Skin epidermis (tissue), 12 donors: ENCODE data around the gene LAMB1.
A peak's percentile ranks its signal among the peaks of the same experiment; 100 is the strongest.
"Not testable (repeated sequence)": the region's sequence is repeated elsewhere in the genome, so short reads cannot be mapped to it uniquely, and the experiment has no call there.

ENCODE experiments used
- H3K27ac ChIP-seq, 21 experiments: fragments of 200-600 bp; sonication (generic) in 11 of 21; one replicate each; pipeline ENCODE4 v1.5.0; 2020; ENCODE audit warnings: mild to moderate bottlenecking in 3 of 21, inconsistent platforms in 2 of 21, moderate library complexity in 2 of 21
- H3K4me3 ChIP-seq, 7 experiments: fragments of 200-600 bp; sonication (generic) in 2 of 7; one replicate each; pipeline ENCODE4 v1.5.0; 2020; ENCODE audit warnings: inconsistent platforms in 2 of 7, mild to moderate bottlenecking in 2 of 7, moderate library complexity in 1 of 7

Gene LAMB1

GRCh38 chr7:107933386-107934013 is 69.5 kb downstream of the LAMB1 start:
- peak overlapping the region in 1 of 21 experiments; percentile 55 for H3K27ac ChIP-seq
- no peak overlapping the region for H3K4me3 ChIP-seq

GRCh38 chr7:107932805-107933204 is 70.2 kb downstream of the LAMB1 start:
- no peak overlapping the region for H3K4me3 ChIP-seq
- H3K27ac ChIP-seq = no peak overlapping the region

- no peak overlapping the region for H3K27ac ChIP-seq
- H3K4me3 ChIP-seq = no peak overlapping the region
These were observed 71.0 kb downstream of the LAMB1 start for GRCh38 chr7:107931740-107932515.

- Histone ChIP-seq H3K4me3 (no peak overlapping the region), H3K27ac (no peak overlapping the region)
These were observed 76.5 kb downstream of the LAMB1 start for GRCh38 chr7:107926481-107926880.

- H3K4me3 ChIP-seq = no peak overlapping the region
- peak overlapping the region in 4 of 21 experiments; percentile 0 to 52 (median 26) for H3K27ac ChIP-seq
These were observed 78.0 kb downstream of the LAMB1 start for GRCh38 chr7:107924841-107925504.

GRCh38 chr7:107922886-107923285 is 80.1 kb downstream of the LAMB1 start:
- H3K27ac ChIP-seq = no peak overlapping the region
- no peak overlapping the region for H3K4me3 ChIP-seq

GRCh38 chr7:107921826-107922225 is 81.1 kb downstream of the LAMB1 start:
- not testable (repeated sequence) for H3K27ac ChIP-seq, H3K4me3 ChIP-seq

GRCh38 chr7:107920048-107920772 is 82.8 kb downstream of the LAMB1 start:
- no peak overlapping the region for H3K4me3 ChIP-seq
- peak overlapping the region in 2 of 21 experiments; percentile 8 to 35 for H3K27ac ChIP-seq

GRCh38 chr7:107918948-107919347 is 84.0 kb downstream of the LAMB1 start:
- Histone ChIP-seq H3K27ac (no peak overlapping the region), H3K4me3 (no peak overlapping the region)

GRCh38 chr7:107917763-107918651 is 85.0 kb downstream of the LAMB1 start:
- Histone ChIP-seq H3K4me3 (no peak overlapping the region), H3K27ac (no peak overlapping the region)

GRCh38 chr7:107915541-107915940 is 87.4 kb downstream of the LAMB1 start:
- Histone ChIP-seq H3K4me3 (no peak overlapping the region), H3K27ac (no peak overlapping the region)

GRCh38 chr7:107914831-107915230 is 88.1 kb downstream of the LAMB1 start:
- H3K4me3 ChIP-seq = no peak overlapping the region
- no peak overlapping the region for H3K27ac ChIP-seq

- Histone ChIP-seq H3K4me3 (no peak overlapping the region), H3K27ac (no peak overlapping the region)
These were observed 89.1 kb downstream of the LAMB1 start for GRCh38 chr7:107913851-107914250.

- H3K27ac ChIP-seq = no peak overlapping the region
These were observed 91.0 kb downstream of the LAMB1 start for GRCh38 chr7:107911981-107912380.

GRCh38 chr7:107909445-107909844 is 93.5 kb downstream of the LAMB1 start:
- H3K27ac ChIP-seq = no peak overlapping the region
- H3K4me3 ChIP-seq = no peak overlapping the region

More at GRCh38 chr7:107911981-107912380, 91.0 kb downstream of the LAMB1 start:
- H3K4me3 ChIP-seq = no peak overlapping the region

- no peak overlapping the region for H3K4me3 ChIP-seq
- no peak overlapping the region for H3K27ac ChIP-seq
These were observed 95.2 kb downstream of the LAMB1 start for GRCh38 chr7:107907790-107908189.

GRCh38 chr7:107902381-107902780 is 100.6 kb downstream of the LAMB1 start:
- H3K27ac ChIP-seq = no peak overlapping the region

GRCh38 chr7:107900496-107901015 is 102.4 kb downstream of the LAMB1 start:
- no peak overlapping the region for H3K4me3 ChIP-seq
- no peak overlapping the region for H3K27ac ChIP-seq

More at GRCh38 chr7:107902381-107902780, 100.6 kb downstream of the LAMB1 start:
- no peak overlapping the region for H3K4me3 ChIP-seq
